ENCODE results near the gene TMEM59.

TMEM59 gene

GRCh38 chr1:54018635-54019034, 34.4 kb downstream of the TMEM59 start:
- no peak for TF ChIP-seq MYC (IDR thresholded peaks at IDR 0.05; ENCODE audit: low read depth, low read length)
- TF ChIP-seq POLR2A (IDR thresholded peaks at IDR 0.05; ENCODE audit: extremely low read depth, insufficient read length): no peak
- no peak for TF ChIP-seq MAX (IDR thresholded peaks at IDR 0.05; ENCODE audit: low read depth, low read length)
- TF ChIP-seq CTCF (IDR thresholded peaks at IDR 0.05; ENCODE audit: low read depth, low read length): no peak
- no peak for DNase-seq (ENCODE audit: low read depth)
- no peak overlapping the region for H3K4me3 ChIP-seq (ENCODE audit: low read depth, low read length)

- TF ChIP-seq POLR2A (IDR thresholded peaks at IDR 0.05; ENCODE audit: extremely low read depth, insufficient read length): no peak
- no peak for TF ChIP-seq MYC (IDR thresholded peaks at IDR 0.05; ENCODE audit: low read depth, low read length)
- no peak for TF ChIP-seq CTCF (IDR thresholded peaks at IDR 0.05; ENCODE audit: low read depth, low read length)
- TF ChIP-seq MAX (IDR thresholded peaks at IDR 0.05; ENCODE audit: low read depth, low read length): no peak
- no peak for DNase-seq (ENCODE audit: low read depth)
- H3K4me3 ChIP-seq (ENCODE audit: low read depth, low read length): no peak within 1 kb of the TSS
Measured at GRCh38 chr1:54017979-54018378, 35.0 kb downstream of the TMEM59 start, which contains the start of gene LDLRAD1. TSS of gene LDLRAD1 (minus strand) at chr1:54018186. CDS start at chr1:54018112, 74 bp downstream.

- peak; percentile 28 for DNase-seq (ENCODE audit: low read depth)
- no peak overlapping the region for H3K4me3 ChIP-seq (ENCODE audit: low read depth, low read length)
- TF ChIP-seq MAX (IDR thresholded peaks at IDR 0.05; ENCODE audit: low read depth, low read length) (no peak), POLR2A (IDR thresholded peaks at IDR 0.05; ENCODE audit: extremely low read depth, insufficient read length) (no peak), CTCF (IDR thresholded peaks at IDR 0.05; ENCODE audit: low read depth, low read length) (no peak), MYC (IDR thresholded peaks at IDR 0.05; ENCODE audit: low read depth, low read length) (no peak)
Measured at GRCh38 chr1:54016343-54017282, 36.4 kb downstream of the TMEM59 start.

GRCh38 chr1:54014009-54014629, 38.9 kb downstream of the TMEM59 start:
- no peak overlapping the region for H3K4me3 ChIP-seq (ENCODE audit: low read depth, low read length)
- TF ChIP-seq CTCF (IDR thresholded peaks at IDR 0.05; ENCODE audit: low read depth, low read length) (no peak), MAX (IDR thresholded peaks at IDR 0.05; ENCODE audit: low read depth, low read length) (no peak), POLR2A (IDR thresholded peaks at IDR 0.05; ENCODE audit: extremely low read depth, insufficient read length) (no peak), MYC (IDR thresholded peaks at IDR 0.05; ENCODE audit: low read depth, low read length) (no peak)
- no peak for DNase-seq (ENCODE audit: low read depth)

- DNase-seq (ENCODE audit: low read depth): no peak
- no peak overlapping the region for H3K4me3 ChIP-seq (ENCODE audit: low read depth, low read length)
- no peak for TF ChIP-seq MYC (IDR thresholded peaks at IDR 0.05; ENCODE audit: low read depth, low read length)
- TF ChIP-seq MAX (IDR thresholded peaks at IDR 0.05; ENCODE audit: low read depth, low read length): no peak
- no peak for TF ChIP-seq CTCF (IDR thresholded peaks at IDR 0.05; ENCODE audit: low read depth, low read length)
- TF ChIP-seq POLR2A (IDR thresholded peaks at IDR 0.05; ENCODE audit: extremely low read depth, insufficient read length): no peak
Measured at GRCh38 chr1:54013393-54014008, 39.5 kb downstream of the TMEM59 start.

Measured in NB4 (cell line).